Type B pancreatic cell (in vitro differentiated cells): Measurements from ENCODE around the gene VAT1L. TPM values are rescaled to one million over a fixed set of nuclear protein-coding genes. Genes with fewer than 3 reads are reported as not detected.

Experiments
- DNase-seq: peaks from one replicate; pipeline ENCODE4 v3.0.0; 2021; ENCODE audit warnings: mixed read lengths; ENCODE audit not compliant: unreplicated experiment; ENCODE audit errors: extremely low spot score
- H3K27ac Mint-ChIP-seq: 2 replicates; pipeline ENCODE4 v1.8.0; 2021; ENCODE audit warnings: mild to moderate bottlenecking, mixed read lengths
- H3K27me3 Mint-ChIP-seq: 2 replicates; pipeline ENCODE4 v1.8.0; 2021; ENCODE audit warnings: mixed read lengths
- H3K36me3 Mint-ChIP-seq: 2 replicates; pipeline ENCODE4 v1.8.0; 2021; ENCODE audit warnings: mixed read lengths
- H3K4me1 Mint-ChIP-seq: one replicate; pipeline ENCODE4 v1.8.0; 2021; ENCODE audit warnings: mixed read lengths; ENCODE audit not compliant: unreplicated experiment
- H3K4me3 Mint-ChIP-seq: 2 replicates; pipeline ENCODE4 v1.8.0; 2021; ENCODE audit warnings: mild to moderate bottlenecking, mixed read lengths
- H3K9me3 Mint-ChIP-seq: 2 replicates; pipeline ENCODE4 v1.8.0; 2021; ENCODE audit warnings: mixed read lengths
- CTCF ChIP-seq: fragments of 200-600 bp; sonication (generic); conservative IDR thresholded peaks from 2 replicates; pipeline ENCODE4 v1.5.0; 2021; ENCODE audit warnings: antibody characterized with exemption, mild to moderate bottlenecking
- total RNA-seq: library from RNA; stranded (reverse); gene quantifications from 2 replicates; pipeline ENCODE4 v1.2.1, GENCODE V29; 2021; ENCODE audit warnings: low replicate concordance

Gene VAT1L
- total RNA-seq, 1 donor from 2014 or later = 12.4 TPM

- Mint-ChIP-seq H3K36me3 (no peaks in the 10 kb centered on the region), H3K4me1 (peaks cover 2% of the 10 kb centered on the region), H3K27ac (no peak overlapping the region), H3K4me3 (no peak overlapping the region), H3K27me3 (peaks cover 9% of the 10 kb centered on the region), H3K9me3 (no peaks in the 10 kb centered on the region)
- DNase-seq = no peak
- no peak for TF ChIP-seq CTCF
Measured at GRCh38 chr16:77912617-77913016, 124.3 kb downstream of the VAT1L start.

- H3K36me3 Mint-ChIP-seq = no peaks in the 10 kb centered on the region
- H3K9me3 Mint-ChIP-seq = no peaks in the 10 kb centered on the region
- no peak for DNase-seq
- no peak for TF ChIP-seq CTCF
- H3K27me3 Mint-ChIP-seq = peaks cover 17% of the 10 kb centered on the region
- peaks cover 12% of the 10 kb centered on the region for H3K4me1 Mint-ChIP-seq
- no peak overlapping the region for H3K27ac Mint-ChIP-seq
- H3K4me3 Mint-ChIP-seq = no peak overlapping the region
Measured at GRCh38 chr16:77913738-77914253, 125.4 kb downstream of the VAT1L start.

- H3K4me1 Mint-ChIP-seq = peaks cover 20% of the 10 kb centered on the region
- no peaks in the 10 kb centered on the region for H3K36me3 Mint-ChIP-seq
- no peaks in the 10 kb centered on the region for H3K9me3 Mint-ChIP-seq
- H3K27ac Mint-ChIP-seq = no peak overlapping the region
- H3K27me3 Mint-ChIP-seq = peaks cover 15% of the 10 kb centered on the region
- no peak for TF ChIP-seq CTCF
- no peak overlapping the region for H3K4me3 Mint-ChIP-seq
- DNase-seq = no peak
Measured at GRCh38 chr16:77916111-77916510, 127.7 kb downstream of the VAT1L start.

GRCh38 chr16:77917971-77918370, 129.6 kb downstream of the VAT1L start:
- peaks cover 26% of the 10 kb centered on the region for H3K4me1 Mint-ChIP-seq
- no peaks in the 10 kb centered on the region for H3K9me3 Mint-ChIP-seq
- peaks cover 15% of the 10 kb centered on the region for H3K27me3 Mint-ChIP-seq
- no peak overlapping the region for H3K27ac Mint-ChIP-seq
- H3K36me3 Mint-ChIP-seq = no peaks in the 10 kb centered on the region
- no peak overlapping the region for H3K4me3 Mint-ChIP-seq
- no peak for DNase-seq
- TF ChIP-seq CTCF = no peak

- no peaks in the 10 kb centered on the region for H3K9me3 Mint-ChIP-seq
- no peaks in the 10 kb centered on the region for H3K36me3 Mint-ChIP-seq
- no peak for DNase-seq
- no peak overlapping the region for H3K4me3 Mint-ChIP-seq
- H3K27me3 Mint-ChIP-seq = peaks cover 14% of the 10 kb centered on the region
- peaks cover 30% of the 10 kb centered on the region for H3K4me1 Mint-ChIP-seq
- no peak overlapping the region for H3K27ac Mint-ChIP-seq
- TF ChIP-seq CTCF = no peak
Measured at GRCh38 chr16:77918809-77919707, 130.7 kb downstream of the VAT1L start.
